ENCODE data around the gene RPS28. TPM values are rescaled to one million over a fixed set of nuclear protein-coding genes. Genes with fewer than 3 reads are reported as not detected.
A peak's percentile ranks its signal among the peaks of the same experiment; 100 is the strongest.
"Not testable (repeated sequence)": the region's sequence is repeated elsewhere in the genome, so short reads cannot be mapped to it uniquely, and the experiment has no call there.

RPS28 gene
- total RNA-seq, 1 donor from 2014 or later: 424 TPM

DNA sequence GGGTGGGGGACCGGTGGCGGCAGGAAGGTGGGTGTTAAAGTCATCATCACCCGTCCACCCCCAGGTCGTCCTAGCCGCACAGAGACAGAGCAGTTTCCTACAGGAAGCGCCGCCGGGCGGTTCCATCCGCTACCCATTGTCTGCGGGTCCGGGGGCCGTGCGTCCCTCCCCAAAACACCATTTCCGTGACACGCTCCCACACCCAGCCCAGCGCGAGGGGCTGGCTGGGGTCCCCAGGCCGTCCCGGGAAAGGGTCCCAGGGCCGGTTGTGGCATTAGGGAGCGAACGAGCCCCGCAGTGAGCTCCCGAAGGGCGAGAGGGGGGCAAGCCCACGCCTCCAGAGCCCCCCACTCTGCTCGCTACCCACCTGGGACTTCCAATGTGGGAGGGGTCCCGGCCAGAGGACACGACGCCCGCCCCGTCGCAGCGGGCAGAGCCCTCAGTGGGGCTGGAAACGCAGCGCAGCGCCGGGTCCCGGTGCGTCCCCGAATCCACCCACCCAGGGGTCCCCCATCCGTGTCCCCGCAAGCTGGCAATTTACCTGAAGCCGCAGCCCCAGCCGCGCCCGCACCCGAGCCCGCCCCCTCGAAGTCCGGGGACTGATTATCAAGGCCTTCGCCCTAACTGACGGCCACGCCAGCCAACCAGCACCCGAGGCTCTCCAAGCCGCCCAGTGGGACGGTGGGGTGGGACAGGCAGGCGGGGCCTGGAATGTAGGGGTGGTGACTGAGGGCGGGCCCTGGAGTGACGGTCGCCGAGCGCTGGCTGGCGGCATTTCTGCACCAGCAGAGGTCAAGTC is 21.6 kb downstream of the RPS28 start, which contains the start of gene KANK3:
TSS of gene KANK3 (minus strand) at position 579 of the 799 bp plus-strand sequence. CDS start 5,434 bp downstream, outside the sequence.
- DNase-seq (ENCODE audit: low spot score): peak; percentile 91

GRCh38 chr19:8343483-8343844 is 22.2 kb downstream of the RPS28 start:
- no peak for DNase-seq (ENCODE audit: low spot score)

GRCh38 chr19:8349629-8350372 is 28.5 kb downstream of the RPS28 start:
- DNase-seq (ENCODE audit: low spot score): not testable (repeated sequence)

DNA sequence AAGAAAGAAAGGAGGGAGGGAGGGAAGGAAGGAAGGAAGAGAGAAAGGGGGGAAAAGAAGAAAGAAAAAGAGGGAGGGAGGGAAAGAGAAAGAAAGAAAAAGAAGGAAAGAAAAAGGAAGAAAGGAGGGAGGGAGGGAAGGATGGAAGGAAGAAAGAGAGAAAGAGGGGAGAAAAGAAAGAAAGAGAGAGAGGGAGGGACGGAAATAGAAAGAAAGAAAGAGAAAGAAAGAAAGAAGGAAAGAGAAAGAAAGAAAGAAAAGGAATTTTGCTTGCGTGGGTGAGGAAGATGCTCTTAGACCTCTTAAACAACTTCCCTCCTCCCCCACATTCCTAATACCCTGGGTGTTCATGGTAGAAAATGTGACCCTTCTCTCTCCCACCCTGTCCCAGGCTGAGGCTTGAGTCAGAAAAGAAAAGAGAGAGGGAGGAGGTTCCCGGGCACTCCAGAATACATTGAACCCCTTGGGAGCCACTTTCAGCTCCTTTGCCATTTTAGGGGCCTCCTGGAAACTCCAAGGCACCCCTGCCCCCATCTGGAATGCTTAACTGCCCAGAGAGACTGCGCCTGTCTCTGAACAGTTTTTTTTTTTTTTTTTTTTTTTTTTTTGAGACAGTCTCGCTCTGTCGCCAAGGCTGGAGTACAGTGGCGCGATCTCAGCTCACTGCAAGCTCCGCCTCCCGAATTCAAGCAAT is 31.0 kb downstream of the RPS28 start:
- peak; percentile 65 for DNase-seq (ENCODE audit: low spot score)

GRCh38 chr19:8352845-8353244 is 31.5 kb downstream of the RPS28 start:
- DNase-seq (ENCODE audit: low spot score): not testable (repeated sequence)

- no peak for DNase-seq (ENCODE audit: low spot score)
Measured at GRCh38 chr19:8355631-8356402, 34.5 kb downstream of the RPS28 start.

GRCh38 chr19:8357007-8357521 is 35.8 kb downstream of the RPS28 start:
- no peak for DNase-seq (ENCODE audit: low spot score)

DNA sequence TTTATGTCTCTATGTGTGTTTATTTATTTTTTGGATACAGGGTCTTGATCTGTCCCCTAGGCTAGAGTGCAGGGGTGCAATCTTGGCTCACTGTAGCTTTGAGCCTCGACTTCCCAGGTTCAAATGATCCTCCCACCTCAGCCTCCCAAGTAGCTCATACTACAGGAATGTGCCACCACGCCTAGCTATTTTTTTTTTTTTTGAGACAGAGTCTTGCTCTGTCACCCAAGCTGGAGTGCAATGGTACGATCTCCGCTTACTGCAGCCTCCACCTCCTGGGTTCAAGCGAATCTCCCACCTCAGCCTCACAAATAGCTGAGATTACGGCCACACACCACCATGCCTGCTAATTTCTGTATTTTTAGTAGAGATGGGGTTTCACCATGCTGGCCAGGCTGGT is 37.7 kb downstream of the RPS28 start:
- DNase-seq (ENCODE audit: low spot score): no peak

DNA sequence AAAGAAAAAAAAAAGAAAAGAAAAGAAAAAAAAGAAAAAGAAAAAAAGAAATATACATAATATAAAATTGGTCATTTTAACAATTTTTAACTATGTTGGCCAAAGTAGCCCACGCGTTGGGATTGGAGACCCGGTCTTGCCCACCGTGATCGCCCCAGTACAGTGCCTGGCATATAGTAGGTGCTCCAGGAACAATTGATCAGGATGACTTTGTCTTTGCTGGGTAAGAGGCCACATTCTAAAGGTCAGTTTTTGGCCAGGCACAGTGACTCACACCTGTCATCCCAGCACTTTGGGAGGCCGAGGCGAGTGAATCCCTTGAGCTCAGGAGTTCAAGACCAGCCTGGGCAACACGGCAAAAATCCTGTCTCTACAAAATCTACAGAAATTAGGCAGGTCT is 38.9 kb downstream of the RPS28 start:
- DNase-seq (ENCODE audit: low spot score): no peak

DNA sequence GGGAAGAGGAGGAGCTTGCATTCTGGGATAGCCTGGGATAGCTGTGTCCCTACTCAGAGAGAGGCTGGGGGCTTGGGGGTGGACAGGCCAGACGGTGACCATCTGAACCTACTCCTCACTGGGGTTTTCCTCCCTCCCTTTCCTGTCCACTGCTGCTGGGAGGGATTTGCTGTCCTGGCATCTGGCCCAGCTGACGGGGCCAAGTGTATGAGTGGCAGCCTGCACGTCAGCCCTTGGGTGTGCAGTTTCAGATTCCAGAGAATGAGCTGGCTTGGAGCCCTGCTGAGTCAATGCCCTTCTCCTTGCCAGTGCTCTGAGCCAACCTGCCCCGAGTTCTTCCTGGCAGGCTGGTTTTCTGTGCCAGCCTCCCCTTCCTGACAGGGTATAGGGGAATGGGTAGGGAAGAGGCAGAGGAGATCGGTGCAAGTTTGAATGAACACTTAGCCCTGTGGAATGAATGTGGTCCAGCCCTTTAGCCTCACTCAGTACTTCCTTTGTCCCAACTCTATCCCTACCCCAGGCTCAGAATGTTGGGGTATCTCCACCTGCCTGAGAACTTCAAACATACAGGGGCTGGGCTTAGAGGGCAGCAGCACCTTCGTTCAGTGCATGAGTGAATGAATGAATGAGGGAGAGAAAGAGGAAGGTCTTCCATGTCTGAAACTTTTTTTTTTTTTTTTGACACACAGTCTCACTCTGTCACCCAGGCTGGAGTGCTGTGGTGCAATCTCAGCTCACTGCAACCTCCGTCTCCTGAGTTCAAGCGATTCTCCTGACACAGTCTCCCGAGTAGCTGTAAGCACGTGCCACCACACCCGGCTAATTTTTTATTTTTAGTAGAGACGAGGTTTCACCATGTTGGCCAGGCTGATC is 40.9 kb downstream of the RPS28 start:
- DNase-seq (ENCODE audit: low spot score): peak; percentile 96

- peak; percentile 82 for DNase-seq (ENCODE audit: low spot score)
Measured at GRCh38 chr19:8363803-8364771, 42.8 kb downstream of the RPS28 start, which contains the start of gene ANGPTL4. TSS of gene ANGPTL4 (plus strand) at chr19:8364155. CDS start at chr19:8364322, 167 bp downstream.

DNA sequence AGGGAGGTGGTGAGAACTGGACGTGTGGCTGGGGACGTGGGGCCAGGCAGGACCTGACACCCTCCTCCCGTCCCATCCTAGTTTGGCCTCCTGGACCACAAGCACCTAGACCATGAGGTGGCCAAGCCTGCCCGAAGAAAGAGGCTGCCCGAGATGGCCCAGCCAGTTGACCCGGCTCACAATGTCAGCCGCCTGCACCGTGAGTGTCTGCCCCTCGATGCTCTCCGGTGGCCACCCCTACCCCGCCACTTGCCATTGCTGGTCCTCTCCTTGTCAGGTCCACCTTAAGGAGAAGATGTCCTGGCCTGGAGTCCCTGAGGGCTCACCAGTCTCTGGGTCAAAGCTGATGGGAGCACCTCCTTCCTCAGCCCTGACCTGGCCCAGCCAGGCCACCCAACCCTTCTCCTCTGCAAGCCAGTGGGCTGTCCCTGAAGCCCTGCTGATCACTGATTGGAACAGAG is 44.9 kb downstream of the RPS28 start:
- no peak for DNase-seq (ENCODE audit: low spot score)

- peak; percentile 40 for DNase-seq (ENCODE audit: low spot score)
Measured at GRCh38 chr19:8366961-8367326, 45.6 kb downstream of the RPS28 start.

DNA sequence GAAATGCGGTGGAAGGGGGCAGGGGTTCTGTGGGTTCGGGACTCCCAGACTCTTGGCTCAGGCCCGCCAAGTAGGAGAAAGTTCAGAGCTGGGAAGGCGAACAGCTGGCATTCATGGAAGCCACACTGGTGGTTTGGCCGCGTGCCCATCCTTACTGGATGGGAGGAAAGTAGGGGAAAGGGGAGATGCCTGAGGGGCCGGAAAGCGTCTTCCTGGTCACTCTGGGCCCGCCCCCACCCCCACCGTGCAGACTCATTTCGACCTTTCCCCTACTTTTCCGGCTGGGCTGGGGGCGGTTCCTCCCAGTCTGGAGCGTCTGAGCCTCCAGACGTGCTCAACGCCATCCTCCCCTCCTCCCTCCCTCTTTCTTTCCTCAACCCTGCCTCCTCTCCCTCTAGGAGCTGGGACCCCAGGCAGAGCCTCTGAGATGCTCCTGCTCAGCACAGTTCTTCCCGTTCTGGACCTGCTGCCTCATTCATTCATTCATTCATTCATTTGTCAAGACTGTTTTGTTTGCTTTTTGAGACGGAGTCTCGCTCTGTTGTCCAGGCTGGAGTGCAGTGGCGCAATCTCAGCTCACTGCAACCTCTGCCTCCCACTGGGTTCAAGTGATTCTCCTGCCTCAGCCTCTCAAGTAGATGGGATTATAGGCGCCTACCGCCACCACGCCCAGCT is 46.2 kb downstream of the RPS28 start:
- DNase-seq (ENCODE audit: low spot score): peak; percentile 96

GRCh38 chr19:8370176-8371010 is 49.1 kb downstream of the RPS28 start:
- DNase-seq (ENCODE audit: low spot score): no peak

DNA sequence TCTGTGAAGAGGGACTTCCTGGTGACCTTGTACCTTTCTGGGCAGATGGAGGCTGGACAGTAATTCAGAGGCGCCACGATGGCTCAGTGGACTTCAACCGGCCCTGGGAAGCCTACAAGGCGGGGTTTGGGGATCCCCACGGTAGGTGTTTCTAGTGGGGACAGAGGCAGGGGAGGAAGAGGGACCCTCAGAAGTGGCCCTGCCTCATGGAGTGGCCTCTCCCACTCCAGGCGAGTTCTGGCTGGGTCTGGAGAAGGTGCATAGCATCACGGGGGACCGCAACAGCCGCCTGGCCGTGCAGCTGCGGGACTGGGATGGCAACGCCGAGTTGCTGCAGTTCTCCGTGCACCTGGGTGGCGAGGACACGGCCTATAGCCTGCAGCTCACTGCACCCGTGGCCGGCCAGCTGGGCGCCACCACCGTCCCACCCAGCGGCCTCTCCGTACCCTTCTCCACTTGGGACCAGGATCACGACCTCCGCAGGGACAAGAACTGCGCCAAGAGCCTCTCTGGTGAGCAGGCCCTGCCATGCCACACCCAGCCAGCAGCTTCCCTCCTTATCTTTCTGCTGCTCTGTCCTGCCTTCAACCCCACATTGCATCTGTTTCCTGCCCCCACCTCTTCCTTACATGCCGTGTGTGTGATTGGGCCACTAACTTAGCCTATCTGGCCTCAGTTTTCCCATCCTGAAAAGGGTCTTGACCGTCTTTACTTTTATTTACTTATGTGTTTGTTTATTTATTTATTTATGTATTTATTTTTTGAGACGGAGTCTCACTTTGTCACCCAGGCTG is 49.9 kb downstream of the RPS28 start:
- DNase-seq (ENCODE audit: low spot score): no peak
